ENCODE measurements around the gene SLC6A3. TPM values are rescaled to one million over a fixed set of nuclear protein-coding genes. Genes with fewer than 3 reads are reported as not detected.

The SLC6A3 gene
- total RNA-seq, 1 experiment from 2014 or later, result not detected

DNA sequence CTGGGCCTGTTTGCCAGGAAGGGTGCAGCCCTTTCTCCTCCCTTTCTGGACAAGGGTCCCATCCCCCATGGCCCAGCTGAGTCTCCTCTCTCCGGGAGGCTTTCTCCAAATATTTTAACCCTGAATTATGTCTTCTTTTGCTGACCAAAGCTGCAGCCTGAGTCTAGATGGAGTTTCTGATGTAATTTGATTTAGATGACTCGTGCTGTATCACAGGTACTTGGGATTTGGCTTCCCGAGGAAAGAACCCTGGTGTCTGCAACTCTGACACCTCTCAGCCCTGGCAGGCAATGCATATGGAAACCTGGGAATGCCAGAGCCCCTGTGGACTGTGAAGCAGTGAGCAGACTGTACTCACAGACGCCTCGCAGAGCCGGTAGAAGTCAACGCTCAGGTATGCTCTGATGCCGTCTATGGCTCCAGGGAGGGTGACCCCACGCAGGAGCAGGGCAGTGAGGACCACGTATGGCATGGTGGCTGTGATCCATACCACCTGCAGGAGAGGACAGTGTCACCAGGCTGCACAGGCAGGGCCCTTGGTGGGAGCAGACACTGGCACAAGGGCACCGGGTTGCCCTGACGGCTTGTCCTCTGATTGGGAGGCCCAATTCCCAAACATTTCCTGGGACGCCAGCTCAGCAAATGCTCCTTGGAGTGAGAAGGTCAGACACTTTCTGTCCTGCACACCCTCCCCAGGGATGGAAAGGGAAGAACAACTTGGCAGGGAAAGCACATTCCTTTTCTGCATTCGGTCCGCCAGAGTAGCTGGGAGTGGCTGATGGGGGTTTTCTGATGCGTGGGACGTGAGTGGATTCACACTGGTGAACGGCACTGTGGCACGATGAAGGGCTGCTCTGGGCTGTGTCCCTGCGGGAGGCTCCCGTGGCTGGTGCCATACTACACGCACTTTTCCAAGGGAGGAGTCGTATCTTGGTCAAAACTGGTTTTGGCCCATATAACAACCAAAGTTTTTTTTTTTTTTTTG is 24.7 kb downstream of the SLC6A3 start:
- BruUV-seq (replicated peaks), result no TSS peak
- ChIA-PET CTCF (no interaction called here), POLR2A (ENCODE audit: low non-redundant PET) (no interaction called here)
- TF ChIP-seq, protein P1, sequence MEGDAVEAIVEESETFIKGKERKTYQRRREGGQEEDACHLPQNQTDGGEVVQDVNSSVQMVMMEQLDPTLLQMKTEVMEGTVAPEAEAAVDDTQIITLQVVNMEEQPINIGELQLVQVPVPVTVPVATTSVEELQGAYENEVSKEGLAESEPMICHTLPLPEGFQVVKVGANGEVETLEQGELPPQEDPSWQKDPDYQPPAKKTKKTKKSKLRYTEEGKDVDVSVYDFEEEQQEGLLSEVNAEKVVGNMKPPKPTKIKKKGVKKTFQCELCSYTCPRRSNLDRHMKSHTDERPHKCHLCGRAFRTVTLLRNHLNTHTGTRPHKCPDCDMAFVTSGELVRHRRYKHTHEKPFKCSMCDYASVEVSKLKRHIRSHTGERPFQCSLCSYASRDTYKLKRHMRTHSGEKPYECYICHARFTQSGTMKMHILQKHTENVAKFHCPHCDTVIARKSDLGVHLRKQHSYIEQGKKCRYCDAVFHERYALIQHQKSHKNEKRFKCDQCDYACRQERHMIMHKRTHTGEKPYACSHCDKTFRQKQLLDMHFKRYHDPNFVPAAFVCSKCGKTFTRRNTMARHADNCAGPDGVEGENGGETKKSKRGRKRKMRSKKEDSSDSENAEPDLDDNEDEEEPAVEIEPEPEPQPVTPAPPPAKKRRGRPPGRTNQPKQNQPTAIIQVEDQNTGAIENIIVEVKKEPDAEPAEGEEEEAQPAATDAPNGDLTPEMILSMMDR (conservative IDR thresholded peaks at IDR 0.05; ENCODE audit: low read depth, low read length), result no peak
- TF ChIP-seq EZH2 (IDR thresholded peaks at IDR 0.05; ENCODE audit: borderline replicate concordance, low read depth, low read length, poor library complexity, severe bottlenecking), result no peak
- H3K4me3 ChIP-seq (ENCODE audit: low read depth, low read length, poor library complexity, severe bottlenecking), result no peak overlapping the region
- DNase-seq (ENCODE audit: low spot score), result no peak
- peaks cover 3% of the 10 kb centered on the region for H3K27me3 ChIP-seq (replicated peaks; ENCODE audit: insufficient read depth, low read depth, low read length, poor library complexity)
- no peaks in the 10 kb centered on the region for H3K9me3 ChIP-seq (ENCODE audit: low read depth, low read length, poor library complexity, severe bottlenecking)
- intact Hi-C loops (cut with micrococcal nuclease; ENCODE audit: unreplicated experiment), result no loop called here
- H3K36me3 ChIP-seq (ENCODE audit: insufficient read depth, low read length, poor library complexity, severe bottlenecking), result no peaks in the 10 kb centered on the region
- H3K4me1 ChIP-seq (ENCODE audit: insufficient read depth, low read length, poor library complexity, severe bottlenecking), result no peaks in the 10 kb centered on the region
- H3K27ac ChIP-seq (ENCODE audit: low read depth, low read length, poor library complexity, severe bottlenecking), result no peak overlapping the region

DNA sequence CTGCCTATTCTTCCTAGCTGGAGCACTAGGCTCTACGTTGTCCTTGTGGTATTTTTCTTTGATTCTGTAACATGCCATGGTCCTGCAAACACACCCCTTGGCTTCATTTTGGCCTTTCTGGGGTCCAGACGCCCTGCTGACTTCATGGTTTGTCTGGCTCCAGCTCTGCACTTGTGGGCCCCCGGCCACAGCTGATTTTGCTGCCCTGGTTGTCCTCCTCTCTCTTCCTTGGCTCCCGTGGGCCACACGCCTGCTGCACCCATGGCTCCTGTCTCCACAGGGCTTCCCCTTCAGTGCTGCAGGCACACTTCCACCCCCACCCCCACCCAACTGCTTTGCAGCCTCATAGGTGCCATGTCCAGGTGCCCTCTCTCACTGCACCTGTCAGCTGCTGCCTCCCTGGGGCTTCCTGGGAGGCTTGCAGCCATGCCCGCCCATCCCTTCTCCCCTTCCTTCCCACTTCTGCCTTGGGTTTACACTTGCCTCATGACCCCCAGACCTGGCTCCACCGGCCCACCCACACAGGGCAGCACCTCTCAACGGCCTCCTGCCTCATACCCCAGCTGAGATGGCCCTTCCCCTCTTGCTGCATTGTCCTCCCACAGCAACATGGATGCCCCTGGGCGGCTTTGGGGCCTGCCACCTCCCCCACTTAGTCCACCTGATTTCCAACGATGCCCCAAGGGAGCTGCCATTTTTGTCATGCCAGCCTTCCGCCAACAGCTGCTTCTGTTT is 25.6 kb downstream of the SLC6A3 start:
- no TSS peak for BruUV-seq (replicated peaks)
- CTCF ChIA-PET, result no interaction called here
- H3K27ac ChIP-seq (ENCODE audit: low read depth, low read length, poor library complexity, severe bottlenecking), result no peak overlapping the region

DNA sequence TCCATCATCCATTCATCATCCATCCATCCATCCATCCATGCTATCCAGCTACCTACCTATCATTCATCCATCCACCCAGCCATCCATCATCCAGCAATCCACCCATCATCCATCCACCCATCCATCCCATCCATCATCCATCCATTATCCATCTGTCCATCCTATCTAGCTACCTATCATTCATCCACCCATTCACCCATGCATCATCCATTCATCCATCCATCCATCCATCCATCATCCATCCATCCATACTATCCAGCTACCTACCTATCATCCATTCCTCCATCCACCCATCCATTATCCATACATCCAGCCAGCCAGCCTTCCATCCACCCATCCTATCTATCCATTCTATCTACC is 26.3 kb downstream of the SLC6A3 start:
- ChIA-PET POLR2A (ENCODE audit: low non-redundant PET) (no interaction called here), CTCF (no interaction called here)
- no peak overlapping the region for H3K27ac ChIP-seq (ENCODE audit: low read depth, low read length, poor library complexity, severe bottlenecking)
- TF ChIP-seq EZH2 (IDR thresholded peaks at IDR 0.05; ENCODE audit: borderline replicate concordance, low read depth, low read length, poor library complexity, severe bottlenecking), result no peak
- TF ChIP-seq, protein P1 (conservative IDR thresholded peaks at IDR 0.05; ENCODE audit: low read depth, low read length), result no peak
- intact Hi-C loops (cut with micrococcal nuclease; ENCODE audit: unreplicated experiment), result no loop called here
- H3K36me3 ChIP-seq (ENCODE audit: insufficient read depth, low read length, poor library complexity, severe bottlenecking), result no peaks in the 10 kb centered on the region
- no peaks in the 10 kb centered on the region for H3K4me1 ChIP-seq (ENCODE audit: insufficient read depth, low read length, poor library complexity, severe bottlenecking)
- no TSS peak for BruUV-seq (replicated peaks)
- H3K4me3 ChIP-seq (ENCODE audit: low read depth, low read length, poor library complexity, severe bottlenecking), result no peak overlapping the region
- H3K9me3 ChIP-seq (ENCODE audit: low read depth, low read length, poor library complexity, severe bottlenecking), result no peaks in the 10 kb centered on the region
- no peaks in the 10 kb centered on the region for H3K27me3 ChIP-seq (replicated peaks; ENCODE audit: insufficient read depth, low read depth, low read length, poor library complexity)
- DNase-seq (ENCODE audit: low spot score), result no peak

More for the DNA sequence above, 25.6 kb downstream of the SLC6A3 start:
- TF ChIP-seq EZH2 (IDR thresholded peaks at IDR 0.05; ENCODE audit: borderline replicate concordance, low read depth, low read length, poor library complexity, severe bottlenecking), result no peak
- TF ChIP-seq, protein P1 (conservative IDR thresholded peaks at IDR 0.05; ENCODE audit: low read depth, low read length), result no peak
- no peak overlapping the region for H3K4me3 ChIP-seq (ENCODE audit: low read depth, low read length, poor library complexity, severe bottlenecking)
- intact Hi-C loops (cut with micrococcal nuclease; ENCODE audit: unreplicated experiment), result no loop called here
- H3K9me3 ChIP-seq (ENCODE audit: low read depth, low read length, poor library complexity, severe bottlenecking), result no peaks in the 10 kb centered on the region
- POLR2A ChIA-PET (ENCODE audit: low non-redundant PET), result no interaction called here
- no peaks in the 10 kb centered on the region for H3K27me3 ChIP-seq (replicated peaks; ENCODE audit: insufficient read depth, low read depth, low read length, poor library complexity)
- H3K4me1 ChIP-seq (ENCODE audit: insufficient read depth, low read length, poor library complexity, severe bottlenecking), result no peaks in the 10 kb centered on the region
- no peak for DNase-seq (ENCODE audit: low spot score)
- H3K36me3 ChIP-seq (ENCODE audit: insufficient read depth, low read length, poor library complexity, severe bottlenecking), result no peaks in the 10 kb centered on the region
